Endothelial cell (in vitro differentiated cells): ENCODE measurements around the gene SP9. TPM values are rescaled to one million over a fixed set of nuclear protein-coding genes. Genes with fewer than 3 reads are reported as not detected.
A peak's percentile ranks its signal among the peaks of the same experiment; 100 is the strongest.

Source experiments
- DNase-seq: peaks from one replicate; pipeline ENCODE4 v3.0.0; 2021; ENCODE audit warnings: low spot score
- H3K27ac Mint-ChIP-seq: one replicate; pipeline ENCODE4 v1.8.0; 2021; ENCODE audit warnings: mixed read lengths, inconsistent platforms; ENCODE audit not compliant: unreplicated experiment
- H3K27me3 Mint-ChIP-seq: one replicate; pipeline ENCODE4 v1.8.0; 2021; ENCODE audit warnings: mild to moderate bottlenecking, moderate library complexity, mixed read lengths, inconsistent platforms; ENCODE audit not compliant: unreplicated experiment
- H3K36me3 Mint-ChIP-seq: one replicate; pipeline ENCODE4 v1.8.0; 2021; ENCODE audit warnings: mild to moderate bottlenecking, low read depth, mixed read lengths, inconsistent platforms; ENCODE audit not compliant: unreplicated experiment
- H3K4me1 Mint-ChIP-seq: one replicate; pipeline ENCODE4 v1.8.0; 2021; ENCODE audit warnings: mild to moderate bottlenecking, mixed read lengths, inconsistent platforms; ENCODE audit not compliant: unreplicated experiment
- H3K4me3 Mint-ChIP-seq: one replicate; pipeline ENCODE4 v1.8.0; 2021; ENCODE audit warnings: mild to moderate bottlenecking, mixed read lengths, inconsistent platforms; ENCODE audit not compliant: unreplicated experiment
- H3K9me3 Mint-ChIP-seq: one replicate; pipeline ENCODE4 v1.8.0; 2021; ENCODE audit warnings: mixed read lengths, inconsistent platforms; ENCODE audit not compliant: unreplicated experiment
- total RNA-seq: library from RNA; stranded (reverse); fragmentation: NEBNext Ultra II Directional; extraction: Animal tissue kit (Norgen Biotek cat#: 25700); gene quantifications from one replicate; pipeline ENCODE4 v1.2.1, GENCODE V29; 2021; ENCODE audit not compliant: unreplicated experiment
- TF ChIP-seq, protein P1 (sequence below): fragments of 200-600 bp; sonication (generic); IDR thresholded peaks from one replicate; pipeline ENCODE4 v1.5.0; 2021; ENCODE audit warnings: antibody characterized with exemption; ENCODE audit not compliant: unreplicated experiment

Gene SP9
- total RNA-seq, 1 donor from 2014 or later, result 0.31 TPM

DNA sequence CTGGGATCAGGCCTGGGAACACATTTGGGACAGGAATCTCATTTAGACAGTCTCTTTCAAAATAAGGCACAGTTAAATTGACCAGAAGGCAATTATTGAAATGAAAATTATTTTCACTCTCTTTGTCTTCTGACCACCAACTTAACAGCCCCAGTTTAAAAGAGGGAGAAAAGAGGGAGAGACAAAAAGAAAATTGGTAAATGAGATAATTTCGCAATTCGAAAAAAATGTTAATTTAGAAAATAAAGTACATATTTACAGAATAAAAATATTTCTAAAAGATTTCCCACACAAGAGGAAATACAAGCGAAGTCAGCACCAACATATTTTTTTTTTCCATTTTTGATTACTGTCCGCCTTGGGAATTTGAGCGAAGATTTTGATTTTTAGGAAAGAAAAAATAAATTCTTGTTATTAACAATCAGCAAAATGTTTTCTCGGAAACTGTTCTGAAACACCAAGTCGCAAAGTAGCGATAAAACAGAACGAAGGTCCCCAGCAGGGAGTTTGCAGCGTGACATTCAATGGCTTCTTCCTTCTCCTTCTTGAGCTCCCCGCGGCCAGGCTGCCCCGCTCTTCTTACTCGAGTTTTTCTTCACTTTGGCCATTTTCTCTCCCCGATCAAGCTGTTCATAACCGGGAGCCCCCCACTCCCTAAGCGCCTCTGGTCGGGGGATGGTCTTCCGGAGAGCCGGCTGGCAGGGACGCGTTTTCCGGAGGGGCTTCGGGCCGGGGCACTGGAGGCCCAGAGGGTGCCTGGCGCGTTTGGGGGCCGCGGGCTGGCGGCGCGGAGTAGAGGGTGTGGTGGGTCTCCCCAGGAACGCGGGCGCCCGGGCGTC is 5.0 kb downstream of the SP9 start:
- peaks cover 41% of the 10 kb centered on the region for H3K4me1 Mint-ChIP-seq
- peaks cover 40% of the 10 kb centered on the region for H3K27me3 Mint-ChIP-seq
- H3K9me3 Mint-ChIP-seq, result no peaks in the 10 kb centered on the region
- DNase-seq, result no peak
- peak overlapping the region; percentile 70 for H3K4me3 Mint-ChIP-seq
- H3K36me3 Mint-ChIP-seq, result peaks cover 8% of the 10 kb centered on the region
- peak overlapping the region; percentile 14 for H3K27ac Mint-ChIP-seq
- TF ChIP-seq, protein P1, sequence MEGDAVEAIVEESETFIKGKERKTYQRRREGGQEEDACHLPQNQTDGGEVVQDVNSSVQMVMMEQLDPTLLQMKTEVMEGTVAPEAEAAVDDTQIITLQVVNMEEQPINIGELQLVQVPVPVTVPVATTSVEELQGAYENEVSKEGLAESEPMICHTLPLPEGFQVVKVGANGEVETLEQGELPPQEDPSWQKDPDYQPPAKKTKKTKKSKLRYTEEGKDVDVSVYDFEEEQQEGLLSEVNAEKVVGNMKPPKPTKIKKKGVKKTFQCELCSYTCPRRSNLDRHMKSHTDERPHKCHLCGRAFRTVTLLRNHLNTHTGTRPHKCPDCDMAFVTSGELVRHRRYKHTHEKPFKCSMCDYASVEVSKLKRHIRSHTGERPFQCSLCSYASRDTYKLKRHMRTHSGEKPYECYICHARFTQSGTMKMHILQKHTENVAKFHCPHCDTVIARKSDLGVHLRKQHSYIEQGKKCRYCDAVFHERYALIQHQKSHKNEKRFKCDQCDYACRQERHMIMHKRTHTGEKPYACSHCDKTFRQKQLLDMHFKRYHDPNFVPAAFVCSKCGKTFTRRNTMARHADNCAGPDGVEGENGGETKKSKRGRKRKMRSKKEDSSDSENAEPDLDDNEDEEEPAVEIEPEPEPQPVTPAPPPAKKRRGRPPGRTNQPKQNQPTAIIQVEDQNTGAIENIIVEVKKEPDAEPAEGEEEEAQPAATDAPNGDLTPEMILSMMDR, result no peak

DNA sequence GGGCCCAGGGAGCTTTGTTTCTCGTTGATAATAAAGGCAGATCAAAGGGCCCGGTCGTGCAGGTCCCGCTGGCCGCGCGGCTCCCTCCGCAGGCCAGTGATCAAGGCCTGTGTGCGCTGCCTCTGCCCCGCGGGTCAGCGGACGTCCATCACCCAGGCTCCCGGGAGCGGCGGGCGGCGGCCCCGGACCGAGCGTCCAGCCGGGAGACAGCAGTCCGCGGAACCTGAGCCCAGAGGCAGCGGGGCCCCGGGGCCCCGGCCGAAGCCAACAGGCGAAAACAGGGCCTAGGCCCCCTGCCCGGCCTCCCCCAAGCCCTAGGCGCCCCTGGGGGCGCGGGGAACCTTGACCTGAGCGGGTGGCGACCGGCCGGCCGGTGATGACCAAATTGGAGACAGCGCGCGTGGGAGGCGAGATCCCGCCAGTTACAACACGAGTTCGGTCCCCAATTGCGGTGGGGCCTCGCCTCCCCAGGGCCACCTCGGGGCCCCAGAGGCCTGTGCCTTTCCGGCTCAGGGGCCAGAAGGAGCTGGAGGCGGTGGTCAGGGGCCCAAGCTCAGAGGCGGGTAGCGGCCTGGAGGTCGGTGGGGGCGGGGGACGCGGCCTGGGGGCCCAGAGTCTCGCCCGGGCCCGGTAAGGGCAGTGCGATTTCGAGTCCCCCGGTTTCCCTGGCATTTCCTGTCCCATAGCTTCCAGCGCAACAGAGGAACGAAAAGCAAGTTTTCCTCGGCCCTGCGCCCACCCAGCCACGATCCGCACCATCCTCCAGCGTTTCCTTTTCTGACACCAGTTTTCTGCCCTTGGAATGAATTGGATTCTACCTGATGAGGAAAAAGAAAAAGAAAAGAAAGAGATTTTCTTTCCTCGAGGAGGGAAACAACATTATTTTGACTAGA is 5.9 kb downstream of the SP9 start:
- H3K4me3 Mint-ChIP-seq, result peak overlapping the region; percentile 90
- no peaks in the 10 kb centered on the region for H3K9me3 Mint-ChIP-seq
- DNase-seq, result peak; percentile 60
- TF ChIP-seq, protein P1, result no peak
- peaks cover 45% of the 10 kb centered on the region for H3K27me3 Mint-ChIP-seq
- H3K27ac Mint-ChIP-seq, result peak overlapping the region; percentile 31
- peaks cover 37% of the 10 kb centered on the region for H3K4me1 Mint-ChIP-seq
- peaks cover 5% of the 10 kb centered on the region for H3K36me3 Mint-ChIP-seq

DNA sequence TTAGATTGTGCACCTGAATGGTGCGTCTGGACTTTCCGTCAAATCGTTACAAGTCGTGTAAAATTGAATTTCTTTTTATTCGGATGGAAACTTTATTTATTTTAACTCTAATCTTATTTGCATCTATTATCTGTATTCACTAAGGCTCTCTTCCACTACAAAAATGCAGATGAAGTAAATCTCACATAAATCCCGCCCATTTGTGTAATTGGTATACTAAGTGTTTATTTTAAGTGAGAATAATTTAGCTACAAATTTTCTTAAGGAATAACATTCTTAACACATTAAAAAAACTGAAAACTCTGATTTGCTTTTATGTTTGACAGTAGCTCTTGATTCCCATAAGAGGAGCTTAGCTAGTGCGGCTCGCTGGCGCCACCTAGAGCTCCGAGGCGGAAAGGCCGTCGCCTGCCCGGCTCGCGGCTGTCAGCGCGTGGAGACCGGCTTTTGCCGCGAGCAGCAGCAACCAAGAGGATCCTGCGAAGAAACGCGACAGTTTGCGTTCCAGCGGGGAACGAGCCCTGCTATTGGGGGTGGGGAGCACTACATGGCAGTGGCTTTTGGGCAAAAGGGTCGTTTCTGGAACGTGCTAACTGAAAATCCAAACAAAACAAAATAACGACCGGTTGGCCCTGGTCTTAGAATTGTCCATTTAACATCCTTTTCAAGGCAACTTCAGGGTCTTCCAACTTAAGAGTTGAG is 6.7 kb downstream of the SP9 start:
- Mint-ChIP-seq H3K4me1 (peaks cover 36% of the 10 kb centered on the region), H3K9me3 (no peaks in the 10 kb centered on the region), H3K27ac (peak overlapping the region; percentile 31), H3K4me3 (peak overlapping the region; percentile 90), H3K36me3 (peaks cover 5% of the 10 kb centered on the region), H3K27me3 (peaks cover 46% of the 10 kb centered on the region)
- TF ChIP-seq, protein P1, result peak; percentile 91
- DNase-seq, result peak; percentile 95

DNA sequence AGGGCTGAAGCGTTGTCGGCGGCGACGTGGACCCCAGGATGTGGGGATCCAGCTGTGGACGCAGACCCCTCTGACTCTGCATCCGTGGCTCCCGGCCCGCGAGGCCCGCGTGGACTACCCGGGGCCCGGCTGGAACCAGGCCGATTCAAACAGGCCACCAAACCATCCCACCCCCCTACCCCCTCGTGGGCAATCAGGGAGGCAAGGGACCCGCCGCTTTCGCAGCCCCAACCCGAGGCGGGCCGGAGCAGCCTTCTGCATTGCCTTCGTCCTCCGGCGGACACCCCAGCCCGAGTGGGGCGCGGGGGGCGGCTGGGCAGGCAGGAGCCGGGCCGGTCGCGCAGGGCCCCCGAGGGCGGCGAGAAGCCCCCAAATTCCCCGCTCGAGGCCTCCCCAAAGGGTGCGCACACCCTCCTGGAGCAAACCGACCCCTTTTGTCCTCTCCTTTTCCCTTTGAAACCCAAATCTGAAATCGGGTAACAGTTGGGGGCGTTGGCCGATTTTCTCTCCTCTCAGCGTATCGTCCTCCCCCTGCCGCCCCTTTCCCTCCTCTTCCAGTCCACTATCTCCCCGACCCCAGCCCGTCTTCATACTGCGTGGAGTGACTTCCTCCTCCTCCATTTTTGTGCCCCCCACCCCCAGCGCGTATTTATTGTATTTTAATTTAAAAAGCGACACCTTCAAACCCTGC is 7.4 kb downstream of the SP9 start:
- peaks cover 43% of the 10 kb centered on the region for H3K27me3 Mint-ChIP-seq
- peaks cover 36% of the 10 kb centered on the region for H3K4me1 Mint-ChIP-seq
- no peaks in the 10 kb centered on the region for H3K9me3 Mint-ChIP-seq
- H3K27ac Mint-ChIP-seq, result no peak overlapping the region
- TF ChIP-seq, protein P1, result no peak
- peaks cover 5% of the 10 kb centered on the region for H3K36me3 Mint-ChIP-seq
- peak overlapping the region; percentile 89 for H3K4me3 Mint-ChIP-seq
- DNase-seq, result peak; percentile 35
